Stimulated activated CD8-positive, alpha-beta memory T cell treated with anti-CD3 and anti-CD28 coated beads, Interleukin-7, amount 100 ng/mL, for 1 hour (primary cell): ENCODE data around the gene G6PC2.

ENCODE experiments used
- DNase-seq, 2 donors: peaks; one replicate each; pipeline ENCODE4 v3.0.0-alpha.2; 2020; ENCODE audit warnings: low read depth in 2 of 2

The G6PC2 gene

GRCh38 chr2:168948621-168949212 is 47.6 kb downstream of the G6PC2 start:
- no peak for DNase-seq

GRCh38 chr2:168949324-168949723 is 48.2 kb downstream of the G6PC2 start:
- no peak for DNase-seq

- no peak for DNase-seq
Measured at GRCh38 chr2:168951871-168952270, 50.8 kb downstream of the G6PC2 start.

- DNase-seq, result no peak
Measured at GRCh38 chr2:168952424-168952823, 51.3 kb downstream of the G6PC2 start.

GRCh38 chr2:168954256-168954655 is 53.2 kb downstream of the G6PC2 start:
- no peak for DNase-seq

- no peak for DNase-seq
Measured at GRCh38 chr2:168955321-168955720, 54.2 kb downstream of the G6PC2 start.

GRCh38 chr2:168956392-168956791 is 55.3 kb downstream of the G6PC2 start:
- DNase-seq, result no peak
